Measurements from ENCODE around the gene PROM2. TPM values are rescaled to one million over a fixed set of nuclear protein-coding genes. Genes with fewer than 3 reads are reported as not detected.
"Not testable (repeated sequence)": the region's sequence is repeated elsewhere in the genome, so short reads cannot be mapped to it uniquely, and the experiment has no call there.

Gene PROM2
- total RNA-seq, 1 donor from 2014 or later, result 14.2 TPM

GRCh38 chr2:95234816-95235215 is 39.4 kb upstream of the PROM2 start:
- Mint-ChIP-seq H3K4me1 (ENCODE audit: low read depth) (no peaks in the 10 kb centered on the region), H3K27me3 (no peaks in the 10 kb centered on the region), H3K9me3 (ENCODE audit: low read depth) (peaks cover 14% of the 10 kb centered on the region), H3K27ac (no peak overlapping the region), H3K4me3 (ENCODE audit: low read depth) (no peak overlapping the region), H3K36me3 (ENCODE audit: insufficient read depth) (peaks cover 2% of the 10 kb centered on the region)
- TF ChIP-seq, protein P1, sequence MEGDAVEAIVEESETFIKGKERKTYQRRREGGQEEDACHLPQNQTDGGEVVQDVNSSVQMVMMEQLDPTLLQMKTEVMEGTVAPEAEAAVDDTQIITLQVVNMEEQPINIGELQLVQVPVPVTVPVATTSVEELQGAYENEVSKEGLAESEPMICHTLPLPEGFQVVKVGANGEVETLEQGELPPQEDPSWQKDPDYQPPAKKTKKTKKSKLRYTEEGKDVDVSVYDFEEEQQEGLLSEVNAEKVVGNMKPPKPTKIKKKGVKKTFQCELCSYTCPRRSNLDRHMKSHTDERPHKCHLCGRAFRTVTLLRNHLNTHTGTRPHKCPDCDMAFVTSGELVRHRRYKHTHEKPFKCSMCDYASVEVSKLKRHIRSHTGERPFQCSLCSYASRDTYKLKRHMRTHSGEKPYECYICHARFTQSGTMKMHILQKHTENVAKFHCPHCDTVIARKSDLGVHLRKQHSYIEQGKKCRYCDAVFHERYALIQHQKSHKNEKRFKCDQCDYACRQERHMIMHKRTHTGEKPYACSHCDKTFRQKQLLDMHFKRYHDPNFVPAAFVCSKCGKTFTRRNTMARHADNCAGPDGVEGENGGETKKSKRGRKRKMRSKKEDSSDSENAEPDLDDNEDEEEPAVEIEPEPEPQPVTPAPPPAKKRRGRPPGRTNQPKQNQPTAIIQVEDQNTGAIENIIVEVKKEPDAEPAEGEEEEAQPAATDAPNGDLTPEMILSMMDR (IDR thresholded peaks at IDR 0.05; ENCODE audit: unreplicated experiment), result no peak
- DNase-seq (ENCODE audit: low spot score, unreplicated experiment), result no peak

- no peak for DNase-seq (ENCODE audit: low spot score, unreplicated experiment)
- H3K27me3 Mint-ChIP-seq, result no peaks in the 10 kb centered on the region
- H3K27ac Mint-ChIP-seq, result no peak overlapping the region
- H3K9me3 Mint-ChIP-seq (ENCODE audit: low read depth), result peaks cover 33% of the 10 kb centered on the region
- H3K4me3 Mint-ChIP-seq (ENCODE audit: low read depth), result no peak overlapping the region
- no peaks in the 10 kb centered on the region for H3K4me1 Mint-ChIP-seq (ENCODE audit: low read depth)
- TF ChIP-seq, protein P1 (IDR thresholded peaks at IDR 0.05; ENCODE audit: unreplicated experiment), result no peak
- peaks cover 14% of the 10 kb centered on the region for H3K36me3 Mint-ChIP-seq (ENCODE audit: insufficient read depth)
These were observed 36.1 kb upstream of the PROM2 start for GRCh38 chr2:95238131-95238530.

DNA sequence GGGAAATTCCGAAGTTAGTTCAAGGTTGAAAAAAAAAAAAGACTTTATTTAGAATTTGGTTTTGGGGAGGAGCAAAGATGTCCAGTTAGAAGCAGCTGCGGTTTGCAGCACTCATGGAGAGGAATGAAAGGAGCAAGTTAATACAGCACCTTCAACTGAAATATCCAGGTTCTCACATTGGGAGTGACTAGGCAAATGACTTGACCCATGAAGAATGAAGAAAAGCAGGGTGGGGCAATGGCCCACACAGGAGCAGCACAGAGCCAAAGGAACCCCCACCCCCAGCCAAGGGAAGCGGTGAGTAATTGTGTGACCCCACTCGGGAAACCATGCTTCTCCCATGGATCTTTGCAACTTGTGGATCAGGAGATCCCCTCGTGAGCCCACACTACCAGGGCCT is 34.2 kb upstream of the PROM2 start:
- TF ChIP-seq, protein P1 (IDR thresholded peaks at IDR 0.05; ENCODE audit: unreplicated experiment), result no peak
- Mint-ChIP-seq H3K27ac (no peak overlapping the region), H3K36me3 (ENCODE audit: insufficient read depth) (peaks cover 20% of the 10 kb centered on the region), H3K4me1 (ENCODE audit: low read depth) (no peaks in the 10 kb centered on the region), H3K27me3 (no peaks in the 10 kb centered on the region), H3K4me3 (ENCODE audit: low read depth) (no peak overlapping the region), H3K9me3 (ENCODE audit: low read depth) (peaks cover 33% of the 10 kb centered on the region)
- DNase-seq (ENCODE audit: low spot score, unreplicated experiment), result no peak

DNA sequence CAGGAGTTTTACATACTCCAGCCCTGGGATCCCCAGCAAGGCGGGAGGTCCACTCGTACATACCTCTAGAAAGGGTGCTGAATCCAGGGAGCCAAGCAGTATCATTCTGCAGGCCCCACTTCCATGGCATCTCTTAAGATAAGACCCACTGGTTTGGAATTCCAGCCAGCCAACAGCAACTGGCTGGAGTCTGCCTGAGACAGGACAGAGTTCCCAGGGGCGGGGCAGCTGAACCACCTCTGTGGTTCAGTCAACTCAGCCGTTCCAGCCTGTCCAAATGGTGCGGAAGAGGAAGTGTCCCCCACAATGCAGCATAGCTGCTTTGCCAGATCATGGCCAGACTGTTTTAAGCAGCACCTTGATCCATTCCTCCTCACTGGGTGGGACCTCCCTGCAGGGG is 33.7 kb upstream of the PROM2 start:
- Mint-ChIP-seq H3K36me3 (ENCODE audit: insufficient read depth) (peaks cover 20% of the 10 kb centered on the region), H3K9me3 (ENCODE audit: low read depth) (peaks cover 34% of the 10 kb centered on the region), H3K27ac (no peak overlapping the region), H3K27me3 (no peaks in the 10 kb centered on the region), H3K4me3 (ENCODE audit: low read depth) (no peak overlapping the region), H3K4me1 (ENCODE audit: low read depth) (no peaks in the 10 kb centered on the region)
- no peak for DNase-seq (ENCODE audit: low spot score, unreplicated experiment)
- TF ChIP-seq, protein P1 (IDR thresholded peaks at IDR 0.05; ENCODE audit: unreplicated experiment), result no peak

DNA sequence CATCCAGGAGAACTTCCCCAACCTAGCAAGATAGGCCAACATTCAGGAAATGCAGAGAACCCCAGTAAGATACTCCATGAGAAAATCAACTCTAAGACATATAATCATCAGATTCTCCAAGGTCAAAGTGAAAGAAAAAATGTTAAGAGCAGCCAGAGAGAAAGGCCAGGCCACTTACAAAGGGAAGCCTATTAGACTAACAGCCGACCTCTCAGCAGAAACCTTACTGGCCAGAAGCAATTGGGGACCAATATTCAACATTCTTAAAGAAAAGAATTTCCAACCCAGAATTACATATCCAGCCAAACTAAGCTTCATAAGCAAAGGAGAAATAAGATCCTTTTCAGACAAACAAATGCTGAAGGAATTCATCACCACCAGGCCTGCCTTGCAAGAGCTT is 32.2 kb upstream of the PROM2 start:
- H3K27ac Mint-ChIP-seq; DNase-seq (ENCODE audit: low spot score, unreplicated experiment): not testable (repeated sequence)
- peaks cover 46% of the 10 kb centered on the region for H3K9me3 Mint-ChIP-seq (ENCODE audit: low read depth)

GRCh38 chr2:95258271-95258670 is 16.0 kb upstream of the PROM2 start:
- Mint-ChIP-seq H3K27me3 (no peaks in the 10 kb centered on the region), H3K4me1 (ENCODE audit: low read depth) (no peaks in the 10 kb centered on the region), H3K36me3 (ENCODE audit: insufficient read depth) (no peaks in the 10 kb centered on the region), H3K27ac (no peak overlapping the region), H3K4me3 (ENCODE audit: low read depth) (no peak overlapping the region), H3K9me3 (ENCODE audit: low read depth) (peaks cover 23% of the 10 kb centered on the region)
- DNase-seq (ENCODE audit: low spot score, unreplicated experiment), result no peak
- TF ChIP-seq, protein P1 (IDR thresholded peaks at IDR 0.05; ENCODE audit: unreplicated experiment), result no peak

More for the DNA sequence above, 32.2 kb upstream of the PROM2 start:
- H3K4me3 Mint-ChIP-seq (ENCODE audit: low read depth); H3K4me1 Mint-ChIP-seq (ENCODE audit: low read depth); H3K27me3 Mint-ChIP-seq: not testable (repeated sequence)
- H3K36me3 Mint-ChIP-seq (ENCODE audit: insufficient read depth), result peaks cover 20% of the 10 kb centered on the region

Measured in progenitor cell of endocrine pancreas (in vitro differentiated cells).